Measurements from ENCODE around the gene FTO. TPM values are rescaled to one million over a fixed set of nuclear protein-coding genes. Genes with fewer than 3 reads are reported as not detected.

FTO gene
- total RNA-seq, 1 donor from 2014 or later: 75.6 TPM

DNA sequence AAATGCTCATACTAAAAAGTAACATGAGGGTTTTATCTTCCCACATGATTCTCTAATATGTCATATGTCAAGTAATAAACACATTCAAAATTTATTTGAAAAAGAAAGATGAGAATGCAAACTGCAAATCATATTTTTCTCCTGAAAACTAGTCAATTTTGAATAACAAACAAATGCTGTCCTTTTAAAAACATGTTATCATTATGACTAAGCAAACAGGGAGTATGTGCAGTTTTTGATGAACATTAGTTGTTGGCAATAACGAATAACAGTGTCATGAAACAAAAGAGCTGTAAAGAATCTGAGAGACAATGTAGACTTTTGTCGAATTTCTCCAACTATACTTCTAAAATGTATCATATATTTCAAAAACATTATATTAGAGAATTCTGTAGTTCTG, 35.1 kb upstream of the FTO start:
- no peak overlapping the region for H3K4me3 ChIP-seq
- no peaks in the 10 kb centered on the region for H3K9me3 ChIP-seq
- H3K27ac ChIP-seq: no peak overlapping the region
- no peaks in the 10 kb centered on the region for H3K36me3 ChIP-seq
- intact Hi-C loops (cut with DNase I): no loop called here
- TF ChIP-seq, protein P1, sequence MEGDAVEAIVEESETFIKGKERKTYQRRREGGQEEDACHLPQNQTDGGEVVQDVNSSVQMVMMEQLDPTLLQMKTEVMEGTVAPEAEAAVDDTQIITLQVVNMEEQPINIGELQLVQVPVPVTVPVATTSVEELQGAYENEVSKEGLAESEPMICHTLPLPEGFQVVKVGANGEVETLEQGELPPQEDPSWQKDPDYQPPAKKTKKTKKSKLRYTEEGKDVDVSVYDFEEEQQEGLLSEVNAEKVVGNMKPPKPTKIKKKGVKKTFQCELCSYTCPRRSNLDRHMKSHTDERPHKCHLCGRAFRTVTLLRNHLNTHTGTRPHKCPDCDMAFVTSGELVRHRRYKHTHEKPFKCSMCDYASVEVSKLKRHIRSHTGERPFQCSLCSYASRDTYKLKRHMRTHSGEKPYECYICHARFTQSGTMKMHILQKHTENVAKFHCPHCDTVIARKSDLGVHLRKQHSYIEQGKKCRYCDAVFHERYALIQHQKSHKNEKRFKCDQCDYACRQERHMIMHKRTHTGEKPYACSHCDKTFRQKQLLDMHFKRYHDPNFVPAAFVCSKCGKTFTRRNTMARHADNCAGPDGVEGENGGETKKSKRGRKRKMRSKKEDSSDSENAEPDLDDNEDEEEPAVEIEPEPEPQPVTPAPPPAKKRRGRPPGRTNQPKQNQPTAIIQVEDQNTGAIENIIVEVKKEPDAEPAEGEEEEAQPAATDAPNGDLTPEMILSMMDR (IDR thresholded peaks at IDR 0.05): no peak
- ATAC-seq (no peak), DNase-seq (no peak)
- no peaks in the 10 kb centered on the region for H3K27me3 ChIP-seq
- no peaks in the 10 kb centered on the region for H3K4me1 ChIP-seq

DNA sequence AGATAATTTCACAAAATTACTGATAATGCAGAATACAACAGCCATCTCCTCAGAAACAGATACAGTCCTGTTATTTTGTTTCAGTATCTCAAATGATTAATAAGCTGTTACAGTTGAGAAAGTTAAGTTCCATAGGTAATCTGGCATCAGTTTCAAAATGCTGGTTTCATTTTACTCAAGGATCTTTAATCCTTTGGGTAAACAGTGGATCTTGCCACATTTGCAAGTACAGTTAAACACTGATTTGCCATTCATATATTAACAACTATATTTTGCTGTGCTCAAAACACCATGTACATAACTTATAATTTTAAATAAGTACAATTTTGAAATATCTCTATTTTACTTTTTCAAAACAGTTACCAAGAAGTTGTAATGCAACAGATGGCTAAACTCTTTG, 31.5 kb upstream of the FTO start:
- TF ChIP-seq, protein P1 (IDR thresholded peaks at IDR 0.05): no peak
- intact Hi-C loops (cut with DNase I): no loop called here
- no peak for DNase-seq
- H3K9me3 ChIP-seq: no peaks in the 10 kb centered on the region
- no peak for ATAC-seq
- H3K27me3 ChIP-seq: no peaks in the 10 kb centered on the region
- no peak overlapping the region for H3K27ac ChIP-seq
- no peak overlapping the region for H3K4me3 ChIP-seq
- H3K4me1 ChIP-seq: no peaks in the 10 kb centered on the region
- H3K36me3 ChIP-seq: no peaks in the 10 kb centered on the region

DNA sequence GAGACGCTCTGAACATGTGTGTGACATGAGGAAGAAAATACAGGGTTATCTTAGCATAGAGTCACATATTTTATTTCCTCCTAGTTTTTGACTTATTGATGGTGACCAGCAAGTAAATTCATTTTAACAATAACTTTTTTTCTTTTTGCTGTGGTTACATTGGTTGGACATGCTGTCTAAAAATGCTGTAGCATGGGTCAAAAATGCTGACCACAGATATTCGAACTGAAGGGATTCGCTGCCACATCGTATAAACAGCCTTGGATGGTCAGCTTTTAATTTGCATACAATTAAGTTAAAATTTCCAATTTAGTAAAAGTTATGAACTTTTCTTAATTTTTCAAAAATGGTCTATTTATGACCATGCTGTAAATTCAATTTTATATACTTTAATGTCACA, 30.8 kb upstream of the FTO start:
- Histone ChIP-seq H3K27me3 (no peaks in the 10 kb centered on the region), H3K4me3 (no peak overlapping the region), H3K4me1 (no peaks in the 10 kb centered on the region), H3K36me3 (no peaks in the 10 kb centered on the region), H3K27ac (no peak overlapping the region), H3K9me3 (no peaks in the 10 kb centered on the region)
- intact Hi-C loops (cut with DNase I): no loop called here
- ATAC-seq: no peak
- TF ChIP-seq, protein P1 (IDR thresholded peaks at IDR 0.05): no peak
- DNase-seq: no peak

DNA sequence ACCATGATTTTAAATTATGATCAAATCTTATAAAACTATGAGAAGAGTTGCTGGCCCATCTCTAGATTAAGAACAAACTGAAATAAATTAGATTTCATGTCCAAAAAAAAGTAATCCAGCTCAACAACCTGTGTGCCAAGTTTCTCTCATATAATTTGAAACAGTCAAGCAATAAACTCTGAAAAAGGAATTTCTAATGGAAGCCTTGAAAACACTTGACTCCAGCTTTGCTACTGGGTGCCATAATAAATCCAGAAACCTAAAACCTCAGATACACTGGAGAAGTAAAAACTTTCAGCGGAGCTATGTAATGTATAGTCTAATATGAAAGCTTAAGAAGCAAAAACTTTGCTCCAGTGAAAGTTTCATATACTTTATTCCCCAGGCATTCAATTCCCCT, 25.8 kb upstream of the FTO start:
- no peak for DNase-seq
- Histone ChIP-seq H3K36me3 (no peaks in the 10 kb centered on the region), H3K4me3 (no peak overlapping the region), H3K4me1 (no peaks in the 10 kb centered on the region), H3K9me3 (no peaks in the 10 kb centered on the region), H3K27me3 (no peaks in the 10 kb centered on the region), H3K27ac (no peak overlapping the region)
- intact Hi-C loops (cut with DNase I): no loop called here
- TF ChIP-seq, protein P1 (IDR thresholded peaks at IDR 0.05): no peak
- ATAC-seq: no peak

DNA sequence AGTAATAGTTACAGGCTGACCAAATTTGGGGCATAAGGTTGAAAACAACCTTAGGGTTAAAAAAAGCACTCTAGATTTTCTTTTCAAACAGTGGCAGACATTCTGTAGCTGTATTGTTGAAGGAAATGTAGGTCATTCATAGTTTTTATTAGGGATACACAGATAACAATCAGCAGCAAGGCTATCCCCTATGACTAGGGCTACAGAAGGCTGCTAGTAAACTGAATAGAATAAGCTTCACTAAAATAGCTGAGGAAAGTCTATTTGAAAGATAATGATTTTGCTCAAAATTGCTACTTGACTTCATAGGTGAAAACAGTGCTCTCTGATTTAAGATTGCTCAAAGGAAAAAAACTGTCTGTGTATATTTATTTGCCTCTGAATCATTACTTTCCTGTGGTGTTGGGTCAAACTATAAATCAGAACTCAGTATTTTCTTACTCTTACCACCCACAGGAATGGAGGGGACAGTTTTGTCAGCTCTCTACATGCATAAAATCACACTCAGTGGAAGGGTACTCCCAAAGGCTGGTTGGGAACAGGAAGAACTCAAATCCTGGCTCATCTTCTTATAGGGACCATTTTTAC, 25.1 kb upstream of the FTO start:
- no peak for ATAC-seq

More for the DNA sequence above, 25.1 kb upstream of the FTO start:
- no peaks in the 10 kb centered on the region for H3K27me3 ChIP-seq
- no peak overlapping the region for H3K27ac ChIP-seq
- H3K4me1 ChIP-seq: no peaks in the 10 kb centered on the region
- DNase-seq: no peak
- no peak overlapping the region for H3K4me3 ChIP-seq
- H3K36me3 ChIP-seq: no peaks in the 10 kb centered on the region
- TF ChIP-seq, protein P1 (IDR thresholded peaks at IDR 0.05): no peak
- intact Hi-C loops (cut with DNase I): no loop called here
- no peaks in the 10 kb centered on the region for H3K9me3 ChIP-seq

Data from upper lobe of right lung (tissue), 1 donor.